HG02642 (cell line): ENCODE data around the gene ARL2BP.
"Not testable (repeated sequence)": the region's sequence is repeated elsewhere in the genome, so short reads cannot be mapped to it uniquely, and the experiment has no call there.

ENCODE experiments used
- ATAC-seq: cut with Tn5 transposase; IDR thresholded peaks from one replicate; pipeline ENCODE4 v1.9.1; 2021; ENCODE audit warnings: mild to moderate bottlenecking; ENCODE audit not compliant: unreplicated experiment, poor library complexity

ARL2BP gene

GRCh38 chr16:57262841-57263540 is 17.9 kb downstream of the ARL2BP start:
- no peak for ATAC-seq

- ATAC-seq, result no peak
Observed at GRCh38 chr16:57263541-57264351, 18.7 kb downstream of the ARL2BP start.

- ATAC-seq, result no peak
Observed at GRCh38 chr16:57264381-57264780, 19.3 kb downstream of the ARL2BP start.

- no peak for ATAC-seq
Observed at GRCh38 chr16:57264950-57265371, 19.9 kb downstream of the ARL2BP start.

GRCh38 chr16:57265850-57266530 is 20.9 kb downstream of the ARL2BP start:
- no peak for ATAC-seq

GRCh38 chr16:57266531-57267260 is 21.6 kb downstream of the ARL2BP start:
- ATAC-seq, result no peak

- not testable (repeated sequence) for ATAC-seq
Observed at GRCh38 chr16:57267343-57267742, 22.3 kb downstream of the ARL2BP start.

- ATAC-seq, result no peak
Observed at GRCh38 chr16:57268804-57269800, 24.0 kb downstream of the ARL2BP start.

GRCh38 chr16:57270221-57271062 is 25.4 kb downstream of the ARL2BP start:
- ATAC-seq, result no peak

GRCh38 chr16:57271063-57271345 is 25.9 kb downstream of the ARL2BP start:
- no peak for ATAC-seq

- ATAC-seq, result no peak
Observed at GRCh38 chr16:57271867-57272495, 26.9 kb downstream of the ARL2BP start.

- ATAC-seq, result no peak
Observed at GRCh38 chr16:57273359-57273758, 28.3 kb downstream of the ARL2BP start.

- ATAC-seq, result no peak
Observed at GRCh38 chr16:57273826-57274225, 28.8 kb downstream of the ARL2BP start.

GRCh38 chr16:57275946-57276345 is 30.9 kb downstream of the ARL2BP start:
- not testable (repeated sequence) for ATAC-seq

GRCh38 chr16:57276596-57276995 is 31.5 kb downstream of the ARL2BP start:
- no peak for ATAC-seq

- ATAC-seq, result no peak
Observed at GRCh38 chr16:57277586-57277985, 32.5 kb downstream of the ARL2BP start.

- ATAC-seq, result no peak
Observed at GRCh38 chr16:57278494-57278893, 33.4 kb downstream of the ARL2BP start.
